ENCODE results near the gene SPNS1. TPM values are rescaled to one million over a fixed set of nuclear protein-coding genes. Genes with fewer than 3 reads are reported as not detected.

The SPNS1 gene
- total RNA-seq, result 10 to 100 TPM; 24.5 to 25.4 TPM

GRCh38 chr16:28974437-28975157, at the start of gene SPNS1:
Gene SPNS1, plus strand, starts transcription at chr16:28974778. Its CDS starts 374 bp downstream, at chr16:28975152.

GRCh38 chr16:28931801-28932225, 42.8 kb upstream of the SPNS1 start, which contains the start of gene CD19:
Gene CD19, plus strand, starts transcription at chr16:28931971. Its CDS starts 30 bp downstream, at chr16:28932001.

GRCh38 chr16:28950648-28951409, 23.7 kb upstream of the SPNS1 start, which contains the start of gene NFATC2IP:
Gene NFATC2IP, plus strand, starts transcription at chr16:28950937. Its CDS starts 75 bp downstream, at chr16:28951012.

GRCh38 chr16:28984619-28985135, 10.1 kb downstream of the SPNS1 start, which contains the start of gene LAT:
Gene LAT, plus strand, starts transcription at chr16:28985052. Its CDS starts 366 bp downstream, at chr16:28985418.

Other genes with a start within 250 kb of the SPNS1 start
- gene NPIPB9, start 223.0 kb upstream of the SPNS1 start, total RNA-seq, result 1 to 10 TPM; 1.2 to 1.3 TPM
- gene ATXN2L, start 151.8 kb upstream of the SPNS1 start, total RNA-seq, result 100 to 1,000 TPM; 240 to 248 TPM
- gene TUFM, start 128.4 kb upstream of the SPNS1 start, total RNA-seq, result 100 to 1,000 TPM; 106 to 111 TPM
- gene SH2B1, start 110.9 kb upstream of the SPNS1 start, total RNA-seq, result 10 to 100 TPM; 57.7 to 57.9 TPM
- 1 to 10 TPM in 1 of 2 experiments, under 1 TPM in 1; 0.79 to 1.2 TPM for gene ATP2A1, start 96.3 kb upstream of the SPNS1 start, total RNA-seq
- 10 to 100 TPM; 20.8 to 22.5 TPM for gene RABEP2, start 49.5 kb upstream of the SPNS1 start, total RNA-seq
- gene CD19, start 42.8 kb upstream of the SPNS1 start, total RNA-seq, result under 1 TPM; 0.13 to 0.70 TPM
- gene NFATC2IP, start 23.8 kb upstream of the SPNS1 start, total RNA-seq, result 10 to 100 TPM; 96.2 to 97.9 TPM
- gene LAT, start 10.3 kb downstream of the SPNS1 start, total RNA-seq, result 100 to 1,000 TPM; 333 to 352 TPM